Measurements from ENCODE around the gene NEDD4L. TPM values are rescaled to one million over a fixed set of nuclear protein-coding genes. Genes with fewer than 3 reads are reported as not detected.

NEDD4L gene
- total RNA-seq, 1 donor from 2014 or later: 30.9 TPM

DNA sequence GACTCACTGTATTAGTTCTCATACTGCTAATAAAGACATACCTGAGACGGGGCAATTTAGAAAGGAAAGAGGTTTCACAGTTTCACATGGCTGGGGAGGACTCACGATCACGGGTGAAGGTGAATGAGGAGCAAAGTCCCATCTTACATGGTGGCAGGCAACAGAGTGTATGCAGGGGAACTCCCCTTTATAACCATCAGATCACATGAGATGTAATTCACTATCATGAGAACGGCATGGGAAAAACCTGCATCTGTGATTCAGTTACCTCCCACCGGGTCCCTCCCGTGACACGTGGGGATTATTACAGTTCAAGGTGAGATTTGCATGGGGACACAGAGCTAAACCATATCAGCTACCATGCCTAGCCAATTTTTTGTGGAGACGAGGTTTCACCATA is 168.2 kb downstream of the NEDD4L start:
- intact Hi-C loops (cut with DNase I): no loop called here
- no peak for ATAC-seq
- DNase-seq (ENCODE audit: low spot score): no peak

DNA sequence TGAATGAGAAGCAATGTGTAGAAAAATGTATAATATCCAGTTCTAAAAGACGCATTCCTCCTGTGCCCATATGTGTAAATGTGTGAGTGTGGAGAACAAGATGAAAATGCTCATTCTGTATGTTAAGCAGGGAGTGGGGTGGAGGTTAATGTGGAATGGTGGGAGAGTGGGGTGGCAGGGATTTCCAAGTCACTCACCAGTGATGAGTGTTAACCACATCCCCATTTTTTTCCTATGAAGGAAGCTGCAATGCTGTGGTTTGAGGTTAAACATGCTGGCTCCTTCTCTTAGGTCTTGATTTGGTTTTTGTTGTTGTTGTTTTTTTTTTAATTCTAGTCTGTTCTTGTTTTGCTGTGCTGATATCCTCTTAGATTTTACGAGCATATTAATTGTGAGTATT is 169.4 kb downstream of the NEDD4L start:
- intact Hi-C loops (cut with DNase I): no loop called here
- DNase-seq (ENCODE audit: low spot score): no peak
- peak; percentile 50 for ATAC-seq

DNA sequence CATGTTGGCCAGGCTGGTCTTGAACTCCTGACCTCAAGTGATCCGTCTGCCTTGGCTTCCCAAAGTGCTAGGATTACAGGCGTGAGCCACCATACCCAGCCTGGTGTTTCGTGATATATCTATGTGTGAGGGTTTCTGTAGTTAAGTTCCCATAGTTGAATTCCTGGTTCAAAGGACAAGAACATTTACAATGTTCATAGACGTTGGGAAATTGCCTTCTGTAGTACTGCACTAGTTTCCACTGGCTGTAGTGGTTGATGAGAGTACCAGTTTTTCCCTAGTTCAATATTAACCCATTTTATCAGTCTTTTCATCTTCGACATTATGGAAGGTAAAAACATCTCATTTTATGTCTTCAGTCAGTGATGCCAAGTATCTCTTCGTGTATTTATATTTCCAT is 171.0 kb downstream of the NEDD4L start:
- intact Hi-C loops (cut with DNase I): no loop called here
- ATAC-seq: no peak
- no peak for DNase-seq (ENCODE audit: low spot score)

DNA sequence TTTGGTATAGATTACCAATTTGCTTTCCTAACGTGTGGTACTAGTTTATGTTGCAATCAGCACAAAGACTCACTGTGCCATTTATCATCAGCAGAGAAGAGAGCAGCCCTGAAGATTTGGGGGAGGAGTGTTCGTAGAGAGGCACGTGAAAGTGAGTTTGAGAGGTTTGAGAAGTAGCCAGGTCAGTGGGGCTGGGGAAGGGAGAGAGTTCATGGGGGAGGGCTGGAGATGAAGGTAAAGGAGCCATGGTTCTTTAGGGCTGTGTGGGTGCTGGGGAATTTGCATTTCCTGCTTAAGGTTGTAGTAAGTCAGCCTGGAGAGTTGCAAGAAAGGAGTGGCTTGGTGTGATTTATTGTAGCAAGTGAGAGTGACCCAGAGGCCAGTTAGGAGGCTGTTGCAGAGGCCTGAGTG is 172.1 kb downstream of the NEDD4L start:
- intact Hi-C loops (cut with DNase I): no loop called here
- DNase-seq (ENCODE audit: low spot score): no peak
- ATAC-seq: no peak

DNA sequence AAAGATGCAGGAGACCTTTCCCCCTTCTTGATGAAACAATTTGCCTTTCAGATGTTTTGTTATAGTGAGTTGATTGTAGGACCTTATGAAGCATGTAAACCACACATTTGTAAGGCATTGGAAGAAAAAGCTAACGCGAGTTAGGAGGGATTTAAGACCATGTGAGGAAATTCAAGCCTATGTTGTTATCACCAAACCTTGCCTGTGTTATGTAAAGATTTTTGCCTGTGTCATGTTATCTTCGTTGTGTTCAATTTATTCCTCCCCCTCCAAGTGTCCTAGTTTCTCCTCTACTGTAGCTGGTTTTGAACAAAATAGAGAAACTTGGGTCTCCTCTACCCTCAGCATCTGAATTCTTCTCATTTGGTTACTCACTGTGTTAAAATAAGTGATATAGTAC is 173.0 kb downstream of the NEDD4L start:
- DNase-seq (ENCODE audit: low spot score): no peak
- intact Hi-C loops (cut with DNase I): no loop called here
- no peak for ATAC-seq

DNA sequence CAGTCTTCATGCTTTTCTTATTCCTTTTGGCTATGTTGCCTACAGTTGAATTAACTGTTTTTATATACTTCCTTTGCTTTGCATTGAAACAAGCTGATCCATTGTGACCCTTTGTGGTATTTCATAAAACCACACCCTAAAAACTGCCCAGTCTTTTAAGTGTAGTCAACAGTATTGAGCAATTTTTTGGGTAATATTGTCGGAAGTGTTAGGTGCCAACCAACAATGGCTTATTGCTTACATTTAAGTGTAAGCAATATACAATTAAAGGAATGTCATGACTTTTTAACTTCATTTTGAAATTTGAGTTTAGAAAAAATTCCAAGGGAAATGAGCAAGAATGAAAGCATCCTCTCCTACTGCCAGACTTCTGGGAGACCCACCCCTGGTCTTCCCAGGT is 174.1 kb downstream of the NEDD4L start:
- ATAC-seq (no peak), DNase-seq (ENCODE audit: low spot score) (no peak)
- intact Hi-C loops (cut with DNase I): no loop called here

DNA sequence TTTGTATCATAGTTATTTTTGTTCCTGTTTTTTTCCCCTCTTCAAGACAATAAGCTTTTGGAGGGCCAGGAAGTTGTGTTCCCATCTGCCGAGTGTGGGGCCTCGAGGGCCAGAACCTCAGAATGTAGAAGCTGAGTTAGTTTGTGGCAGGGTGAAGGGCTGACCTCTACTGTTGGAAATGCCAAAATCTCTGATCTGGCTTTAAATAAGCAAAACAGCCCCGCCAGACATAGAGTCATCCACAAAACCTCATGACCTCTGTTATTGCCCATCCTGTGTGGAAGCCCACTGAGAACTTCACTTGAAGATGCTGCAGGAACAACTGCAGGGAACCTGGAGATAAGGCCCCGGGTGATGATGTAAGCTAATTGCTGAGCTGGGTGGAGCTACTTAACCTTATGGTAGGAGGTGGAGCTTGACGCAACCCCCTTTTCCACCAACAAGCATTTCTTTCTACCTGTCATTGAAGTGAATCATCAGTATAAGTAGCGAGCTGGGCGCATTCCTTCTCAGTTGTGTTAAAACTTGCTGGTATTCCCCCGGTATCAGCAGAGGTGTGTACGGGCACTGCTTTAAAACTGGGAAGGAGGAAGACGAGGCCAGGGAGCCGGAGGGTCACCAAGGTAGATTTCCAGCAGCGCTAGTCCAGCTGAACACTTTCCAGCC is 177.2 kb downstream of the NEDD4L start:
- intact Hi-C loops (cut with DNase I): no loop called here
- ATAC-seq: no peak
- DNase-seq (ENCODE audit: low spot score): no peak

DNA sequence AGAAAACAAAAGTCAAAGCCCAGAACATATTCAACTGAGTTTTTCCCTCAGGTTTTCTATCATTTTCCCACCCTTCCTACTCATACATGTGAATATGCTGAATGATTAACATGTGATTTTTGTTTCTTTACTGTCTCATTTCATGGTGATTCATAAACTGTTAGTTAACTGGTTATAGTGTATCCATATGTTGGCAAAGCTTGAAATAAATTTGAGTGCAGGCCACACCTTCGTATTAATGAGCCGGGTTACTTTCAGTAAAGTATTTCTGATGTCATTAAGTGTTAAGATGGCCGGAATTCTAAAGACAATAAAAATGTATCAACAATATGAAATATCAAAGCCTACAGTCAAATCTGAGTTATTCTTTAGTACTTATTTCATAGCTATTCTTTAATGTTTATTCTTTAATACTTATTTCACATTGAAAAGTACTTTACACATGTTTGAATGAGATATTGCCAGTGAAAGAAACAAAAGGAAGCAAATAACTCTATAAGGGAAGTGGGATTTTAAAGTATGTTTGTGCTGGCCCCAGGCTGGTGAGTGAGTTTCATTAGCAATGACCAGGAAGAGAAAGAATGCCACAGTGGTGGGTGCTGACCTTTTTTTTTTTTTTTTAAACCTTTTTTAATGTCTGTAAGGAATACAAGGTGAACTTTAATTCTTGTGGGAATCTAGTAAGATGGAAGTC is 178.6 kb downstream of the NEDD4L start:
- no peak for ATAC-seq
- intact Hi-C loops (cut with DNase I): no loop called here
- DNase-seq (ENCODE audit: low spot score): no peak

DNA sequence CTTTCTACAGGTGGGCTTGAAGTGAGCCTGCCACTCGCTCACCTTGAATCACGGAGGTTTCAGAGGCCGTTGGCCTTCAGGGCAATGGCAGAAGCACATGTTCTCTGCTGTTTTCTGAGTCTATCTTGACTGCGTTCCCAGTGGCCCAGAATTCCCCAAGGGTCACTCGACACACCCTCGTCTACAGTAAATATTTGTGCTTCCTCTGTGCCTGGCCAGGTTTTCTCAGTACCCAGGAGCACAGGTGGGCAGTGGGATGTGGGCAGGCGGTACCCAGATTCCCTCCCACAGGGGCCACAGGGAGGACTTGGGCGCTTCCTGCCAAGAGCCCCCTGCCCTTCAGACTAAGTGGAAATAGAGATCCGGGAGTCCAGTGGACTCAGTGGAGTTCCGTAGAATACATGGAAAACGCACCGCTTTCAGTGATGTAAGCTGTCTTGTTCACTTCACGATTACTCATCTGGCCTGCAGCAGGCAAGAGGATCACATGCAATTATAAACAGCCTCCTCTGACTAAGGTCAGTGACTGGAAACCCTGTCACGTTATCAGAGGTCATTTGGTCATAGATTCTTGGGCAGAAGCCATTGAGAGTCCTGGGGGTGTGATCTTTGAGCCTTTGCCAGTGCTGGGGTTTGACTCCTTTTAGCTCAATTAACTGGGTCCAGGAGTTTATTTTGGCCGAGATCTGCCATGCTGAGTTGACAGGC is 179.8 kb downstream of the NEDD4L start:
- intact Hi-C loops (cut with DNase I): no loop called here
- ATAC-seq (peak; percentile 95), DNase-seq (ENCODE audit: low spot score) (no peak)

DNA sequence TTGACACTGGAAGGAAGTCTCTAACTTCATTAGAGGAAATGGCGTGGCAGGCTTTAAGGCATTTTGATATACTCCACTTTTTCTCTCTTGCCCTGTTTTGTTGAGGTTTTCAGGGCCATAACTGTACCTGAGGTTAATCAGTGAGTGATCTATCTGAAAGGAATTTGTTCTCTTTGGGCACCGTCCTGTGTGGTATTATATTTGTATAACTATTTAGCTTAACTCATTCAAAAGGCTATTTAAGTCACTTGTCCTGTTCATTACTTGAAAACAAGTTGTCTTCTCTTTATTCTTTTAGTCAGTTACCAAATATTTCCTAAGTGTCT is 180.4 kb downstream of the NEDD4L start:
- intact Hi-C loops (cut with DNase I): no loop called here
- DNase-seq (ENCODE audit: low spot score) (no peak), ATAC-seq (no peak)

DNA sequence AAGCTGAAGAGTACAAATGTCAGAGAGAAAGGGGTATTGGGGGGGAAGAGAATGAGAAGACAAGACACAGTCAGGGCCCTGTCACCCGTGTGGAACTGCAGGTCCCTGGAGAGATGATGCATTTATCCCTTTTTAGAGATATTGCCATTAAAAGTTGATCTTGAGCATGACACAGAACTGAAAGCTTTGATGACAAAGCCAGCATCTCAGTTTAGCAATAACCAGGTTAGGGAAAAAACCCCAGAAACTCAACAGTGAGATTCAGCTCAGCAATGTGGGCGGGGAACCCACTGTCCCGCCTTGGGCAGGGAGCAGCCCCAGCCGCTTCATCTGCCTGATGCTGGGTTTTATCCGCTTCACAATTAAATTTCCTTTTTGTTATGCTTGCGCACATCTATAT is 181.1 kb downstream of the NEDD4L start:
- intact Hi-C loops (cut with DNase I): no loop called here
- DNase-seq (ENCODE audit: low spot score) (no peak), ATAC-seq (no peak)

DNA sequence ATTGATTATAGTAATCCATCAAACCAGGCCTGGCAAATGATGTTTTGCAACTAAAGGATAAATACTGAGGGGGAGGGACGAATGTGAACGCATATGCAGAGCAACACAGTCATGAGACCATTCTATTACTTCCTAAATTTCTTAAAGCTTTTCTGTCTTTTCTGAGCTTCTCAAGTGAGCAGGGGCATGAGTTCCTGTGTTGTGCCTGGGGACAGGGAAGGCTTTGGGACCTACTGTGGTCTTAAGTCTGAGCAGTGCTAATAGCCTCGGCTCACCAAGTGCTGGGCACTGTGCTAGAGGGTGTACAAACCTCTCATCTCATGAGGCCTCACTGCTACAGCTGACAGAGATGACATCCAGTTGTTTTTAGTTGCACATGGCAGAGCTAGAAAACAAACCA is 182.4 kb downstream of the NEDD4L start:
- DNase-seq (ENCODE audit: low spot score): no peak
- intact Hi-C loops (cut with DNase I): no loop called here
- ATAC-seq: no peak

DNA sequence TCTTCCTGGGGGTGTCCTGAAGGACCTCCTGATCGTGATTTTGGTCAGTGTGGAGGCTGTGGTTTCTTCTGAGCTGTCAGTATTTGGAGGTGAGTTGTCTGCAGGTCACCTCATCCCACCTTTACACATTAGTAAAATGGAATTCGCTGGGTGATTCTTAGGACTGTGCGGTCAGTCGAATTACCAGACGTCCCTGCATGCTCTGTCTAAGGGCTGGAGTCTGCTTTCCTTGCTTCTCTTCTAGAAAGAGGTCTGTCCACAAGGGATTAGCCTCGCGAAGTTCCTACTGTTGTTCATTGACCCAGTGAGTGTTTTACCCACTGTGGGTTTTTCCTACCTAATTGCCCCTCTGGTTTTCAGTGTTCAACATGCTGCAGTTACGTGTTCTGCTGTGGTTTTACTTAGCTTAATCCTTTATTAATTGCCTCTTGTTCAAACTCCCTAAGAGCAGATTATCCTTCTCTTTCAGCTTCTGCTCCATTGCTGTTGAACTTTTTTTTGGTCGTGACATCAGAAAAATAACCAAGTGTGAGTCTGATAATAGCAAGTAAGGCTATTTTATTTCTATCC is 183.4 kb downstream of the NEDD4L start:
- intact Hi-C loops (cut with DNase I): no loop called here
- DNase-seq (ENCODE audit: low spot score): no peak
- ATAC-seq: no peak

DNA sequence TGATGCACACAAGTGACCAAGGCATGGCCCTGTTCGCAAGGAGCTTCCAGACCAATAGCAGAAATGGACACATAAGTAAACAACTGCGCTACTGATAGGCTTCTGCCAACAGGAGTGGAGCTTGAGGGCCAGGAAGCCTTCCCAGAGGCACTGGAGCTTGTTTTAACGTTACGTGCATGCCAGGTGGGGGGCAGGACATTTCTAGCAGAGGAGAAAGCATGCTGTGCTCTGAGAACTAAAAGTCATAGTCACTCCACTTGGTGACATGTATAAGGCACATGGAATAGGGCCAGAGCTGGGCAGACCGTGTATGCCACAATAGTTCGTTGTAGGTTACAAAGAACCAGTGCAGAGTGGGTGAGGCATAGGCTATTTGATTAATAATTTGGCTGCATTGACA is 184.2 kb downstream of the NEDD4L start:
- intact Hi-C loops (cut with DNase I): no loop called here
- DNase-seq (ENCODE audit: low spot score) (no peak), ATAC-seq (no peak)

DNA sequence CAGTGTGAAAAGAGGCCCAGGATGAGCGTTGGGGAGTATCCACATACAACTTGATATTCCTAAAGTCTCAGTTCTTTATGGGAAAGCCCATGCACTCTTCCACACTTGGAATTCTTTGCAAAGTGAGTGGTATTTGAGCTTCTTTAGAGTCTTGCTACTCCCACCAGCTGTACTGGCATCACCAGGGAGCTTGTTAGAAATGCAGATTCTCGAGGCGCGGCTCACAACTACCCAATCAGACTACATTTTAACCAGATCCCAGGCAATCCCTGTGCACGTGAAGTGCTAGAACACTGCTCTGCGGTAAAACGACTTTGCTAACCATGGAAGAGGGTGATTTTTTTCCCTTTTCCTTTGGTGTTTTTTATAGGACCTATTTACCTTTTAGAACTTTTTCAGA is 184.7 kb downstream of the NEDD4L start:
- ATAC-seq (no peak), DNase-seq (ENCODE audit: low spot score) (no peak)
- intact Hi-C loops (cut with DNase I): no loop called here

DNA sequence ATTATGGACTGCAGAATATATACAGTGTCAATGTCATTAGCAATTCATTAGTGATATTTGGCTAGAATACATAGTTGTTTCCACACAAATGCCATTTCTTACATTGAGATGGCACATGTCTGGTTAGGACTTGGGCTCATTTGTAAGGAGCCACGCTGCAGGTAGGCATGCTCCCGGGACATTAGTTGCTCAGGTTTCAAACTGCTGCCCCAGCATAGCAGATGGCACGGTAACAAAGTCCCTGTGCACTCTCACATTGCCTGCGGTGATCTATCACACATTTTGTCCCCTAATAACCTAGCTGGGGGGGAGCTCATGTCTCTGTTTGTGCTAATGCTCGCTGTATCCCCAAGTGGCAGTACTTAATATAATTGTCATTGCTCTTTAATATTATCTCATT is 185.1 kb downstream of the NEDD4L start:
- no peak for DNase-seq (ENCODE audit: low spot score)
- intact Hi-C loops (cut with DNase I): no loop called here
- no peak for ATAC-seq

DNA sequence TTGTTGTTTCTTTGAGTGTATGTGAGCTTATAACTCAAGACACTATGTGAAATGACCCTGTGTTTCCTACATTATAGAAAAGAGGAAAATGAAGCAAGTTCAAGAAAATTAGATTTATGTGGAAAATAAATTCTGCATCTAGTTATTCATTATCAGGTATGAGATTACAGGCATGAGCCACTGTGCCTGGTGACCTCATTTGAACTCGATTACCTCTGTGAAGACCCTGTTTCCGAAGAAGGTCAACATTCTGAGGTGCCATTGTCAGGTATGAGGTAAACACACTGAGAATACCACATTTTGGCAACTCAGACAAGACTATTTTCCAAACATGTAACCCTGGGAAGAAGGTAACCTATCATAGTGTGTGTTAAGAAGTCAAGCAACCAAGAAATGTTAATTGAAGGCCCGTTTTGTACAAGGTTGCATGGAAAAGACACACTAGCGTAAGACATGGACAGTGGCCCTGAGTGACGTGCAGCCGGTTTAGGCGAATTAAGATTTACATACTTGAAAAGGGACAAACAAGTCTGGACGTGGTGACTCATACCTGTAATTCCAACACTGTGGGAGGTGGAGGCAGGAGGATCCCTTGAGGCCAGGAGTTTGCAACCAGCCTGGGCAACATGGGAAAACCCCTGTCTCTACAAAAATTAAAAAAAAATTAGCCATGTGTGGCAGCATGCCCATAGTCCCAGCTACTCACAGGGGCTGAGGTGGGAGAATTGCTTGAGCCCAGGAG is 186.6 kb downstream of the NEDD4L start:
- intact Hi-C loops (cut with DNase I): no loop called here
- ATAC-seq: no peak
- no peak for DNase-seq (ENCODE audit: low spot score)

DNA sequence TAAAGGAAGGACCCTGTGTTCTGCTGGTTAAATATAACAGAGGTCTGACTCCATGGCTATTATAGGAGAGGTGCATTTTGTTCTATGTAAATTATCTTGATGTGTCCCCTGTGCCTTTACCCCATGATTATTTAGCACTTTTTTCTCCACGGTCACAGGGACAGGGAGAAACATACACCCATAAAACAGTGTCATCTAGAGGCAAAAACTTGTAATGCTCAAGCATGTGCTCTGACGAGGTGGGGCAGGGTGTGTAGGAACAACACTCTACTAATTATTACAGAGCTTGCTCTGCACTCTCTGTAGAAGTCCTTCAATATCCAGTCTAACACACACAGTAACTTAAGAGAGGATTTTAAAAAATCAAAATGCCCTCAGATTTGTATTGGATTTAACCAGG is 187.9 kb downstream of the NEDD4L start:
- DNase-seq (ENCODE audit: low spot score) (no peak), ATAC-seq (peak; percentile 66)
- intact Hi-C loops (cut with DNase I): no loop called here

DNA sequence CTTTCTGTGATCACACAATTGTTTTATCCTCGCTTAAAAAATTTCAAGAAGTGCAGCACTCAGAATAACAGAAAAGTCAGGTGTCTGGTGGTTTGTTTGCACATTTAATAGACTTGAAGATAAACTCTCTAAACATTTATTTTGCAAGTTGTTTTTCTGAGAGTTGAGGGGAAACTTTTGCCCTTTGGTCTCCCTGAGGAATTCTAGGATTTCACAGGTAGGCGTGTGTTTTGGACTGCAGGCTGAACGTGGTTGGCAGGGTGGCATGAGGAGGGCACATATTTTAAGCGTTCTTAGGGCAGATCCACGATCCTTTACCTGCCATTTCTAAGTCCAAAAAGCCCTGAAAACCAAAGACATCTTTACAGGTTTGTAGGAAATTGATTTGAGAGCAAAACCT is 188.6 kb downstream of the NEDD4L start:
- intact Hi-C loops (cut with DNase I): no loop called here
- ATAC-seq: no peak
- DNase-seq (ENCODE audit: low spot score): no peak

DNA sequence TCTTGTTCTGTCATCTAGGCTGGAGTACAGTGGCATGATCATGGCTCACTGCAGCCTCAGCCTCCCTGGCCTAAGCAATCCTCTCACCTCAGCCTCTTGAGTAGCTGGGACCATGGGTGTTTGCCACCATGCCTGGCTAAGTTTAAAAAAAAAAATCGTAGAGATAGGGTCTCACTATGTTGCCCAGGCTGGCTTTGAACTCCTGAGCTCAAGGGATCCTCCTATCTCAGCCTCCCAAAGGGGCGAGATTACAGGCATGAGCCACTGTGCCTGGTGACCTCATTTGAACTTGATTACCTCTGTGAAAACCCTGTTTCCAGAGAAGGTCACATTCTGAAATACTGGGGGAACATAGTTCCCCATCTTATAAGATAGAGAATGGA is 190.3 kb downstream of the NEDD4L start:
- DNase-seq (ENCODE audit: low spot score) (no peak), ATAC-seq (no peak)
- intact Hi-C loops (cut with DNase I): no loop called here
